ENCODE measurements around the gene CCNA2.
A peak's percentile ranks its signal among the peaks of the same experiment; 100 is the strongest.

Gene CCNA2

GRCh38 chr4:121806411-121806810 is 17.3 kb downstream of the CCNA2 start:
- DNase-seq (ENCODE audit: low spot score) (no peak), FAIRE-seq (no peak)

- FAIRE-seq, result no peak
- no peak for DNase-seq (ENCODE audit: low spot score)
Observed at GRCh38 chr4:121801715-121802075, 22.0 kb downstream of the CCNA2 start.

GRCh38 chr4:121800961-121801714 is 22.5 kb downstream of the CCNA2 start, which contains the start of gene EXOSC9:
EXOSC9 (plus strand) TSS chr4:121801323; CDS start chr4:121801425, 102 bp downstream.
- DNase-seq (ENCODE audit: low spot score) (peak; percentile 75), FAIRE-seq (peak; percentile 70)

GRCh38 chr4:121800638-121800960 is 23.1 kb downstream of the CCNA2 start:
- FAIRE-seq (no peak), DNase-seq (ENCODE audit: low spot score) (no peak)

GRCh38 chr4:121799867-121800501 is 23.7 kb downstream of the CCNA2 start:
- no peak for DNase-seq (ENCODE audit: low spot score)
- no peak for FAIRE-seq

- FAIRE-seq (no peak), DNase-seq (ENCODE audit: low spot score) (no peak)
Observed at GRCh38 chr4:121799208-121799823, 24.4 kb downstream of the CCNA2 start.

GRCh38 chr4:121796283-121796682 is 27.4 kb downstream of the CCNA2 start:
- DNase-seq (ENCODE audit: low spot score), result no peak
- no peak for FAIRE-seq

- DNase-seq (ENCODE audit: low spot score) (no peak), FAIRE-seq (no peak)
Observed at GRCh38 chr4:121794505-121795188, 29.0 kb downstream of the CCNA2 start.

- no peak for FAIRE-seq
- no peak for DNase-seq (ENCODE audit: low spot score)
Observed at GRCh38 chr4:121792966-121793365, 30.7 kb downstream of the CCNA2 start.

- DNase-seq (ENCODE audit: low spot score), result peak; percentile 17
Observed at GRCh38 chr4:121791481-121791880, 32.2 kb downstream of the CCNA2 start.

GRCh38 chr4:121790976-121791375 is 32.7 kb downstream of the CCNA2 start:
- DNase-seq (ENCODE audit: low spot score), result no peak
- FAIRE-seq, result no peak

More at GRCh38 chr4:121791481-121791880, 32.2 kb downstream of the CCNA2 start:
- FAIRE-seq, result no peak

- peak; percentile 89 for FAIRE-seq
- peak; percentile 62 for DNase-seq (ENCODE audit: low spot score)
Observed at GRCh38 chr4:121789960-121790829, 33.5 kb downstream of the CCNA2 start.

- DNase-seq (ENCODE audit: low spot score) (no peak), FAIRE-seq (no peak)
Observed at GRCh38 chr4:121789455-121789854, 34.2 kb downstream of the CCNA2 start.

- FAIRE-seq, result no peak
- no peak for DNase-seq (ENCODE audit: low spot score)
Observed at GRCh38 chr4:121788896-121789295, 34.8 kb downstream of the CCNA2 start.

GRCh38 chr4:121786221-121786620 is 37.5 kb downstream of the CCNA2 start:
- DNase-seq (ENCODE audit: low spot score), result no peak
- FAIRE-seq, result no peak

- DNase-seq (ENCODE audit: low spot score) (no peak), FAIRE-seq (no peak)
Observed at GRCh38 chr4:121785479-121785878, 38.2 kb downstream of the CCNA2 start.

- DNase-seq (ENCODE audit: low spot score) (peak; percentile 77), FAIRE-seq (peak; percentile 54)
Observed at GRCh38 chr4:121784975-121785374, 38.7 kb downstream of the CCNA2 start.

- DNase-seq (ENCODE audit: low spot score) (no peak), FAIRE-seq (no peak)
Observed at GRCh38 chr4:121784401-121784800, 39.3 kb downstream of the CCNA2 start.

GRCh38 chr4:121783210-121783609 is 40.5 kb downstream of the CCNA2 start:
- DNase-seq (ENCODE audit: low spot score) (no peak), FAIRE-seq (no peak)

GRCh38 chr4:121778991-121779628 is 44.6 kb downstream of the CCNA2 start:
- DNase-seq (ENCODE audit: low spot score), result no peak
- no peak for FAIRE-seq

GRCh38 chr4:121777625-121778024 is 46.1 kb downstream of the CCNA2 start:
- FAIRE-seq (peak; percentile 93), DNase-seq (ENCODE audit: low spot score) (peak; percentile 82)
